Kidney epithelial cell (primary cell): ENCODE data around the gene EDEM3. TPM values are rescaled to one million over a fixed set of nuclear protein-coding genes. Genes with fewer than 3 reads are reported as not detected.

Experiments used
- DNase-seq: peaks from one replicate; pipeline ENCODE4 v3.0.0-alpha.2; 2010; ENCODE audit warnings: low read depth
- H3K27me3 ChIP-seq: 2 replicates; pipeline ENCODE4 v1.6.0; 2011; ENCODE audit warnings: low read length; ENCODE audit not compliant: control insufficient read depth, insufficient read depth
- H3K36me3 ChIP-seq: 2 replicates; pipeline ENCODE4 v1.5.1; 2011; ENCODE audit warnings: low read length; ENCODE audit not compliant: control insufficient read depth, insufficient read depth
- H3K4me3 ChIP-seq: 2 replicates; pipeline ENCODE4 v1.5.1; 2011; ENCODE audit warnings: low read depth, mild to moderate bottlenecking, control low read depth, low read length
- total RNA-seq: library from RNA; depleted of rRNA; stranded (reverse); fragments of >200 nt; gene quantifications from 2 replicates; pipeline ENCODE4 v1.2.3, GENCODE V29; 2015
- TF ChIP-seq, protein P1 (sequence below): IDR thresholded peaks from 2 replicates; pipeline ENCODE4 v1.5.1; 2011; ENCODE audit warnings: mild to moderate bottlenecking, moderate library complexity, low read length, control low read depth, inconsistent platforms; ENCODE audit not compliant: insufficient read depth, poor library complexity, severe bottlenecking

The EDEM3 gene
- total RNA-seq, 1 donor from 2014 or later: 20.2 TPM

DNA sequence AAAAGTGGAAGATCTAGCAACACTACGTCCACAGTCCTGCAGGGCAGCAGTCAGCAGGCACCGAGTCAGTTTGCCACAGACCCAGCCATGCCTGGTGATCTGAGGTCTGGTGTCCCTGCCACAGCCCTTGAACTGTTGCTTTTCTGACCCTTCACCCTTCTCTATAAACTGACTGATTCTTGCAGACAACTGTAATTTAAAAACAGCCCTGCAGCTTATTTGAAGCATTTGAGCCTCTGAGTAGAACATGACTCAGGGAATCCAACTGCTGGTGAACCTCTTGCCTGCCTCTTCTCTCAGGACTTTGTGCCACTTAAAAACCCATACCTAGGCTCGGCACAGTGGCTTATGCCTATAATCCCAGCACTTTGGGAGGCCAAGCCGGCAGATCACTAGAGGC lies 107.2 kb downstream of the EDEM3 start:
- no peak overlapping the region for H3K4me3 ChIP-seq
- TF ChIP-seq, protein P1, sequence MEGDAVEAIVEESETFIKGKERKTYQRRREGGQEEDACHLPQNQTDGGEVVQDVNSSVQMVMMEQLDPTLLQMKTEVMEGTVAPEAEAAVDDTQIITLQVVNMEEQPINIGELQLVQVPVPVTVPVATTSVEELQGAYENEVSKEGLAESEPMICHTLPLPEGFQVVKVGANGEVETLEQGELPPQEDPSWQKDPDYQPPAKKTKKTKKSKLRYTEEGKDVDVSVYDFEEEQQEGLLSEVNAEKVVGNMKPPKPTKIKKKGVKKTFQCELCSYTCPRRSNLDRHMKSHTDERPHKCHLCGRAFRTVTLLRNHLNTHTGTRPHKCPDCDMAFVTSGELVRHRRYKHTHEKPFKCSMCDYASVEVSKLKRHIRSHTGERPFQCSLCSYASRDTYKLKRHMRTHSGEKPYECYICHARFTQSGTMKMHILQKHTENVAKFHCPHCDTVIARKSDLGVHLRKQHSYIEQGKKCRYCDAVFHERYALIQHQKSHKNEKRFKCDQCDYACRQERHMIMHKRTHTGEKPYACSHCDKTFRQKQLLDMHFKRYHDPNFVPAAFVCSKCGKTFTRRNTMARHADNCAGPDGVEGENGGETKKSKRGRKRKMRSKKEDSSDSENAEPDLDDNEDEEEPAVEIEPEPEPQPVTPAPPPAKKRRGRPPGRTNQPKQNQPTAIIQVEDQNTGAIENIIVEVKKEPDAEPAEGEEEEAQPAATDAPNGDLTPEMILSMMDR: no peak
- no peak for DNase-seq
- H3K36me3 ChIP-seq: no peaks in the 10 kb centered on the region
- H3K27me3 ChIP-seq: no peaks in the 10 kb centered on the region

DNA sequence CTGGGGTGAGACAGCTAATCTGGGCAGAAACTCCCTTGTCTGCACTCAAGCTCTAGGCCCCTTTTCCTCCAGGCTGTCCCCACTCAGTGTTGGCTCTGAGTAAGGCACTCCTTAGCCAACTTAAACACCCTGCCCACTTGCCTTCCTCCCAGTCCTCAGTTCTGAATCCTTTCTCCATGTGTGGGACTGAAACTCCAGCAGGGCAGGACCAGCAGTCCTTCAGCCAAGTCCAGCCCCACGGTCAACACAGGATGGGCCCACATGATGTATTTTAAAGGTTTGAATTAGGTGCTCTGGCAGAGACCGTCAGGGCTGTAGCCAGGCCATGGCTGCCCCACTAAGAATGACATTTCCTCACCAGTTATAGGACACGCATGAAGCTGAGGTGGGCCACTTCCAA lies 107.8 kb downstream of the EDEM3 start:
- H3K4me3 ChIP-seq: no peak overlapping the region
- H3K36me3 ChIP-seq: no peaks in the 10 kb centered on the region
- TF ChIP-seq, protein P1: no peak
- H3K27me3 ChIP-seq: no peaks in the 10 kb centered on the region
- no peak for DNase-seq

DNA sequence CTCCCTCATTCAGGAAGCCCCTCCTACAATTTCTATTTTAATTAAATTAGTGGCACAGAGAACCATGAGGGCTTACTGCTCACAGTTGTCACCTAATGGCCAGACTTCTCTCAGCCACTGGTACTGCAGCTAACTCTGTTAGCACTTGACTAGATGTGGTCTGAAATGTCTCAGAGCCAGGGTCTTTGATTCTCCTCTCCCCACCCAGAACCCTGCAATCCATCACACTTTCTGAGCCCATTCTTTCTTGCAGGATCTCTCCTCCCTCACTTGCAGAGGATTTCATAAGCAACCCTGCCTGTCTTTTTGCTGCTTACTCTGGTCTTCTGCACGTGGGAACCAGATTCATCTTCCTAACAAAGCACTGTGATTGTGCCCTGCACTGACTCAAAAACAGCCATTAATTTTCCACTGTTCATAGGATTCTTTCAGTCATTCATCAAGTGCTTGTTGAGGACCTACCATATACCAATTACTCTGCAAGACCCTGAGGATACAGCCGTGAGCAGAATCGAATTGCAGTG lies 108.4 kb downstream of the EDEM3 start:
- H3K36me3 ChIP-seq: no peaks in the 10 kb centered on the region
- no peak overlapping the region for H3K4me3 ChIP-seq
- no peaks in the 10 kb centered on the region for H3K27me3 ChIP-seq
- TF ChIP-seq, protein P1: no peak
- DNase-seq: no peak

DNA sequence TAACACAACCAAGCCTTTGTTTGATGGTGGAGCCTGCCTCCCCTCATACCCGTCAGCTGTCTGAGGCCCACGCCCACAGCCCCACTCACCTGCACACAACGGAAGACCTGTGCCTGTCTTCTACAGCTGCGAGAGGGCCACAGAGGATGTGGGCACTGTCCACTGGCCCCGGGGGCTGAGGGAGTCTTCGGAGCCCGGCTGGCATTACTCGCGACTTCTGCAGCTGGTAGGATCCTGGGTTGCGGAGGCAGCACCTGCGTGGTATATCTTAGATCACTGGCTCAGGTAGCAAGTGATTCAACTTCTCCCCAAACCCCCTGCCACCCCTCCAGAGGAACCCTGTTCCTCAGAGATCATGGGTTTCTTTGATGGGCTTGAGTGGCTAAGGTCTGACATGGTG lies 109.9 kb downstream of the EDEM3 start:
- TF ChIP-seq, protein P1: no peak
- DNase-seq: no peak
- Histone ChIP-seq H3K27me3 (no peaks in the 10 kb centered on the region), H3K36me3 (no peaks in the 10 kb centered on the region), H3K4me3 (no peak overlapping the region)

DNA sequence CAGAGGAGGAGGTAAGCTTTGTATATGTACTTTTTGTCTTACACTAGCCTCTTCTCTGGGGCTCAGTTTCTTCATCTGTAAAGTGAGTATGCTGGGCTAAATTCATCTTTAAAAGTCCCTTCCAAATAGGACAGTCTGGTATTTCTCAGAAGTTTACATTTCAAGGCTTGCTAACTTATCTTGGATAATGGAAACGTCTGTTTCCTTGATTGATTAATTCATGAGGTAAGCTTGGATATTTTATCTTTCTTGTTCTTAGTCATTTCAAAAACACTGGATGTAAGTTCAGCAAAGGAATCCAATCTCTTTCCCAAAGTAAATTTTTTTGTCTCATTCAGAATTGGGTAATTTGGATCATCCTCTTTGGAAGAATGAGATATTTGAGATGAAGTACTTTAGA lies 111.0 kb downstream of the EDEM3 start:
- H3K4me3 ChIP-seq: no peak overlapping the region
- no peaks in the 10 kb centered on the region for H3K27me3 ChIP-seq
- DNase-seq: no peak
- no peaks in the 10 kb centered on the region for H3K36me3 ChIP-seq
- TF ChIP-seq, protein P1: no peak

DNA sequence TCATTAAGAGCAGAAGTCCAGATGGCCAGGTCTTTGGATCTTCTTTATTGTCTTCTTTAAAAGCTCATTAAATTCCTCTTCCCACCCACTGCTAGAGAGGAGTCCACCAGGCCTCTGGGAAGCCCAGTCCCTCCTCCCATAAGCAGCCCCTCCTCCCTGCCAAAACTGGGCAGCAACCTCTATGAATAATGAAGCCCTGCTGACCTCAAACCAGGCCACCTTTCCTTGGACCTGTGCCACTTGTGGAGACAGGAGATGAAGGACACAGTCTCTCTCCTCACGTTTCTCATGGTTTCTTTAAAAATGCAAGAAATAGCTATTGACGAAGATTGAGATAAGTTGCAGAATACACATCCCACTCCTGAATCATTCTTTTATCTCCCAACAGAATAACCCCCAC lies 112.8 kb downstream of the EDEM3 start:
- Histone ChIP-seq H3K4me3 (no peak overlapping the region), H3K36me3 (no peaks in the 10 kb centered on the region), H3K27me3 (no peaks in the 10 kb centered on the region)
- no peak for DNase-seq
- TF ChIP-seq, protein P1: no peak
